GM19452 (cell line): ENCODE data around the gene PLEKHA6.
"Not testable (repeated sequence)": the region's sequence is repeated elsewhere in the genome, so short reads cannot be mapped to it uniquely, and the experiment has no call there.

Experiments used
- ATAC-seq: cut with Tn5 transposase; IDR thresholded peaks from one replicate; pipeline ENCODE4 v1.9.1; 2021; ENCODE audit not compliant: unreplicated experiment

The PLEKHA6 gene

GRCh38 chr1:204338360-204338759 lies 21.4 kb downstream of the PLEKHA6 start:
- no peak for ATAC-seq

GRCh38 chr1:204337583-204337982 lies 22.1 kb downstream of the PLEKHA6 start:
- ATAC-seq: no peak

GRCh38 chr1:204337036-204337429 lies 22.7 kb downstream of the PLEKHA6 start:
- ATAC-seq: no peak

- no peak for ATAC-seq
These were observed 23.2 kb downstream of the PLEKHA6 start for GRCh38 chr1:204336421-204337035.

- no peak for ATAC-seq
These were observed 24.2 kb downstream of the PLEKHA6 start for GRCh38 chr1:204335533-204335932.

- no peak for ATAC-seq
These were observed 24.6 kb downstream of the PLEKHA6 start for GRCh38 chr1:204335085-204335484.

GRCh38 chr1:204334455-204334854 lies 25.3 kb downstream of the PLEKHA6 start:
- no peak for ATAC-seq

GRCh38 chr1:204333427-204333826 lies 26.3 kb downstream of the PLEKHA6 start:
- no peak for ATAC-seq

- no peak for ATAC-seq
These were observed 27.8 kb downstream of the PLEKHA6 start for GRCh38 chr1:204331847-204332487.

- no peak for ATAC-seq
These were observed 28.5 kb downstream of the PLEKHA6 start for GRCh38 chr1:204331275-204331674.

GRCh38 chr1:204327870-204328269 lies 31.9 kb downstream of the PLEKHA6 start:
- ATAC-seq: not testable (repeated sequence)

- no peak for ATAC-seq
These were observed 32.4 kb downstream of the PLEKHA6 start for GRCh38 chr1:204327359-204327758.

GRCh38 chr1:204326771-204327300 lies 32.9 kb downstream of the PLEKHA6 start:
- no peak for ATAC-seq

- no peak for ATAC-seq
These were observed 33.8 kb downstream of the PLEKHA6 start for GRCh38 chr1:204325944-204326343.

GRCh38 chr1:204323887-204324286 lies 35.8 kb downstream of the PLEKHA6 start:
- ATAC-seq: no peak

GRCh38 chr1:204322339-204322868 lies 37.3 kb downstream of the PLEKHA6 start:
- no peak for ATAC-seq

GRCh38 chr1:204321665-204322064 lies 38.1 kb downstream of the PLEKHA6 start:
- no peak for ATAC-seq

GRCh38 chr1:204321051-204321450 lies 38.7 kb downstream of the PLEKHA6 start:
- no peak for ATAC-seq

- no peak for ATAC-seq
These were observed 39.3 kb downstream of the PLEKHA6 start for GRCh38 chr1:204320382-204320804.

GRCh38 chr1:204319462-204319861 lies 40.3 kb downstream of the PLEKHA6 start:
- ATAC-seq: no peak

GRCh38 chr1:204319027-204319426 lies 40.7 kb downstream of the PLEKHA6 start:
- ATAC-seq: no peak

GRCh38 chr1:204318324-204318723 lies 41.4 kb downstream of the PLEKHA6 start:
- no peak for ATAC-seq
